ENCODE results near the gene BDP1. TPM values are rescaled to one million over a fixed set of nuclear protein-coding genes. Genes with fewer than 3 reads are reported as not detected.

BDP1 gene
- total and polyA plus RNA-seq, 2 of the 4 experiments (the other 2 are of a cell fraction), result 5.8 to 14.0 TPM

GRCh38 chr5:71533142-71533541 is 77.7 kb downstream of the BDP1 start:
- peaks cover 2% of the 10 kb centered on the region; the same call in 1 of the 2 replicates for H3K9me1 ChIP-seq (ENCODE audit: insufficient read depth, low read length)
- H4K91ac ChIP-seq (ENCODE audit: insufficient read depth, low read depth, low read length), result no peak overlapping the region
- no peak overlapping the region for H2BK15ac ChIP-seq (ENCODE audit: low read depth, low read length)
- H2AK5ac ChIP-seq (ENCODE audit: low read depth, low read length), result no peak overlapping the region
- no peaks in the 10 kb centered on the region for H3K27me3 ChIP-seq (ENCODE audit: control insufficient read depth, insufficient read depth, low read length)
- H2AK9ac ChIP-seq (replicated peaks; ENCODE audit: low read depth, low read length, poor library complexity), result no peak overlapping the region
- H2AFZ ChIP-seq (replicated peaks; ENCODE audit: low read length, poor library complexity), result no peak overlapping the region
- no peak overlapping the region for H4K8ac ChIP-seq (ENCODE audit: low read depth in 2 of 2, low read length in 2 of 2)
- ChIA-PET POLR2A (ENCODE audit: unreplicated experiment) (no interaction called here), CTCF (no interaction called here)
- peak; percentile 58; the same call in 1 of the 2 replicates for ATAC-seq (ENCODE audit: low read depth)
- no peak overlapping the region for H3K9ac ChIP-seq (ENCODE audit: low read depth, low read length)
- peaks cover 19 to 20% of the 10 kb centered on the region in 2 experiments; a peak in 3 of 4 replicates for H3K79me1 ChIP-seq (ENCODE audit: low read depth in 1 of 2, low read length in 2 of 2)
- H3K9me3 ChIP-seq (ENCODE audit: control insufficient read depth, insufficient read depth, low read length), result no peaks in the 10 kb centered on the region
- no peak overlapping the region for H4K5ac ChIP-seq (ENCODE audit: low read depth, low read length)
- H2BK5ac ChIP-seq (ENCODE audit: low read depth, low read length, poor library complexity, severe bottlenecking), result peak overlapping the region; percentile 4
- no peak overlapping the region for H3K4me2 ChIP-seq (ENCODE audit: low read depth, low read length)
- no peak overlapping the region for H3K27ac ChIP-seq (ENCODE audit: insufficient read depth, low read length)
- H3K4ac ChIP-seq (ENCODE audit: low read depth, low read length), result no peak overlapping the region
- no peak overlapping the region for H3K56ac ChIP-seq (ENCODE audit: extremely low read depth, insufficient read depth, low read length)
- H2BK20ac ChIP-seq (ENCODE audit: low read depth, low read length), result no peak overlapping the region
- no peak overlapping the region for H3K18ac ChIP-seq (ENCODE audit: low read depth, low read length)
- in situ Hi-C loops (cut with MboI; ENCODE audit: low sequenced_read_pairs), result no loop called here
- peaks cover 2% of the 10 kb centered on the region for H3K4me1 ChIP-seq (ENCODE audit: control insufficient read depth, insufficient read depth, low read length)
- no peaks in the 10 kb centered on the region for H4K20me1 ChIP-seq (ENCODE audit: insufficient read depth, low read length)
- BruUV-seq (replicated peaks), result no TSS peak
- intact Hi-C loops (cut with micrococcal nuclease), result no loop called here
- H3K4me3 ChIP-seq (ENCODE audit: insufficient read depth, low read depth, low read length), result no peak overlapping the region
- dilution Hi-C loops (cut with HindIII; ENCODE audit: low sequenced_read_pairs, unreplicated experiment), result no loop called here
- no peak overlapping the region for H2BK120ac ChIP-seq (ENCODE audit: low read depth, low read length)
- TF ChIP-seq MAFK (IDR thresholded peaks at IDR 0.05; ENCODE audit: low read depth, low read length) (peak; percentile 51), NFE2L2 (IDR thresholded peaks at IDR 0.05; ENCODE audit: low read depth, low read length) (peak; percentile 83), CHD1 (IDR thresholded peaks at IDR 0.05; ENCODE audit: low read depth, low read length) (no peak)
- 90% methylated on average over 2 of the region's 3 CpGs; no CpG with 5 or more reads in 1 of the 2 experiments for WGBS, 2 experiments (ENCODE audit: extremely low coverage in 2 of 2, insufficient read length in 1 of 2)
- no peak overlapping the region for H3K14ac ChIP-seq (replicated peaks; ENCODE audit: low read depth, low read length)
- peak; percentile 54 for DNase-seq
- H3K23ac ChIP-seq (ENCODE audit: low read depth, low read length), result no peak overlapping the region
- H3K36me3 ChIP-seq (ENCODE audit: control insufficient read depth, insufficient read depth, low read length), result peaks cover 16% of the 10 kb centered on the region

Measured in IMR-90 (cell line).